ENCODE data around the gene PRRC2B.

Gene PRRC2B

DNA sequence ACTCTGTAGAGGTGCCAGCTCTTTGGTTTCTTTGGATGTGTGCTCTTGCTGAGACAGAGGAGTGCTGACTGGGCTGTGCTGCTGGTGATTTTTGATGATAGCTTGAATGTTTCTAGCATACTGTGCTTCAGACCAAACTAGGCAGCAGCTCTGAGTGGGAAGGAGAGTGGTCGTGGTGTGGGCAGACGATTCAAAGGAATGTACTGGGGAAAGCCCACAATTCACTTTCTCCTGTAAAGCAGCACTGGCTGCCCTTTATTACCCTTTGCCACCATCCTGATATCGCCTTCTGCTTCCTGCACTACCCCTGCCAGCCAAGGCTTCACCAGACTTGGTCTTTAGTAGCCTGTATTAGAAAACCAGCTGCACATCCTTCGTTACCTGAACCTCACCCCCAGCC is 45.3 kb downstream of the PRRC2B start:
- no peak overlapping the region for H3K9ac ChIP-seq (ENCODE audit: insufficient read length, low read depth)
- no peaks in the 10 kb centered on the region for H3K27me3 ChIP-seq (ENCODE audit: insufficient read depth, insufficient read length)
- peaks cover 21% of the 10 kb centered on the region for H3K4me1 ChIP-seq (ENCODE audit: insufficient read depth, insufficient read length)
- DNase-seq (ENCODE audit: low read depth, low spot score), result no peak
- TF ChIP-seq ZNF274 (IDR thresholded peaks at IDR 0.05; ENCODE audit: low read depth, low read length) (no peak), SUZ12 (IDR thresholded peaks at IDR 0.05; ENCODE audit: extremely low read depth, insufficient read depth, insufficient read length) (no peak), YY1 (IDR thresholded peaks at IDR 0.05; ENCODE audit: insufficient read depth, insufficient read length) (no peak)
- H3K36me3 ChIP-seq (ENCODE audit: insufficient read depth, insufficient read length, low read length), result peaks cover 94% of the 10 kb centered on the region
- H3K4me3 ChIP-seq (ENCODE audit: insufficient read length, low read depth), result no peak overlapping the region
- no peaks in the 10 kb centered on the region for H3K9me3 ChIP-seq (ENCODE audit: insufficient read depth, low read length)

DNA sequence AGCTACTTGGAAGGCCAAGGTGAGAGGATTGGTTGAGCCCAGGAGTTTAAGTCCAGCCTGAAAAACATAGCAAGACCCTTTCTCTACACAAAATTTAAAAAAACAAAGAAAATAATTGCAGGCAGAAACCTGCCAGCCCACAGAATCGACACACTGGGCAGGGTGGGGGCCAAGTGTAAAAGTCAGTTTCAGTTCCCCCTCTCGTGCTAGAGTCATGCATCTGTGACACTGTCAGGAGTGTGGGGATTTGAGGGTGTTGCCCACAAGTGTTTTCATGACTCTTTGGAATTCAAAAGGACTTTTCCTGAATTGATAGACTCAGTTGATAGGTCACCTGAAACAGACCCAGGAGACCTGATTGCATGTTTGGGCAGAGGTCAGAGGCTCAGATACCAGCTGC is 47.6 kb downstream of the PRRC2B start:
- no peak for TF ChIP-seq ZNF274 (IDR thresholded peaks at IDR 0.05; ENCODE audit: low read depth, low read length)
- TF ChIP-seq YY1 (IDR thresholded peaks at IDR 0.05; ENCODE audit: insufficient read depth, insufficient read length), result no peak
- TF ChIP-seq SUZ12 (IDR thresholded peaks at IDR 0.05; ENCODE audit: extremely low read depth, insufficient read depth, insufficient read length), result no peak
- no peak for DNase-seq (ENCODE audit: low read depth, low spot score)
- Histone ChIP-seq H3K27me3 (ENCODE audit: insufficient read depth, insufficient read length) (no peaks in the 10 kb centered on the region), H3K36me3 (ENCODE audit: insufficient read depth, insufficient read length, low read length) (peaks cover 93% of the 10 kb centered on the region), H3K4me3 (ENCODE audit: insufficient read length, low read depth) (no peak overlapping the region), H3K4me1 (ENCODE audit: insufficient read depth, insufficient read length) (peaks cover 15% of the 10 kb centered on the region), H3K9me3 (ENCODE audit: insufficient read depth, low read length) (no peaks in the 10 kb centered on the region), H3K9ac (ENCODE audit: insufficient read length, low read depth) (no peak overlapping the region)

DNA sequence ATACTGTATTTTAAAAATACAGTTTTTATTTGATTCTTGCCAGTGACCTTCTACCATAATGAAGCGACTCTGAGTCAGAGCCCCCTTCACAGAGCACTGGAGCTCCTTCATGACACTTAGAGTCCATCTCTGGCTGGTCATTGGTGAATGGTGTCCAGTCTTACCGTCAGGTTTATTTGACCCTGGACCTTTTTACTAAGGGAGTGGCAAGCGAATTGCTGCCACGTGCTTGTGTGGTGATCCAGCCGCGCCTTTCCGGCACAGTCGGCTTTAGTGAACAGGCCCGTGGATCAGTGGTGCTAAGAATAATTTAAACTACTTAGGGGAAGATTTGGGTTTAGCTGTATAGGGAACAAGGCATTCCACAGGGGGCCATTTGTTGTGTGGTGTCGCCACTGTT is 48.5 kb downstream of the PRRC2B start:
- H3K4me3 ChIP-seq (ENCODE audit: insufficient read length, low read depth), result no peak overlapping the region
- no peak for DNase-seq (ENCODE audit: low read depth, low spot score)
- no peak overlapping the region for H3K9ac ChIP-seq (ENCODE audit: insufficient read length, low read depth)
- H3K27me3 ChIP-seq (ENCODE audit: insufficient read depth, insufficient read length), result no peaks in the 10 kb centered on the region
- no peak for TF ChIP-seq ZNF274 (IDR thresholded peaks at IDR 0.05; ENCODE audit: low read depth, low read length)
- TF ChIP-seq YY1 (IDR thresholded peaks at IDR 0.05; ENCODE audit: insufficient read depth, insufficient read length), result no peak
- no peak for TF ChIP-seq SUZ12 (IDR thresholded peaks at IDR 0.05; ENCODE audit: extremely low read depth, insufficient read depth, insufficient read length)
- peaks cover 93% of the 10 kb centered on the region for H3K36me3 ChIP-seq (ENCODE audit: insufficient read depth, insufficient read length, low read length)
- no peaks in the 10 kb centered on the region for H3K9me3 ChIP-seq (ENCODE audit: insufficient read depth, low read length)
- peaks cover 12% of the 10 kb centered on the region for H3K4me1 ChIP-seq (ENCODE audit: insufficient read depth, insufficient read length)

DNA sequence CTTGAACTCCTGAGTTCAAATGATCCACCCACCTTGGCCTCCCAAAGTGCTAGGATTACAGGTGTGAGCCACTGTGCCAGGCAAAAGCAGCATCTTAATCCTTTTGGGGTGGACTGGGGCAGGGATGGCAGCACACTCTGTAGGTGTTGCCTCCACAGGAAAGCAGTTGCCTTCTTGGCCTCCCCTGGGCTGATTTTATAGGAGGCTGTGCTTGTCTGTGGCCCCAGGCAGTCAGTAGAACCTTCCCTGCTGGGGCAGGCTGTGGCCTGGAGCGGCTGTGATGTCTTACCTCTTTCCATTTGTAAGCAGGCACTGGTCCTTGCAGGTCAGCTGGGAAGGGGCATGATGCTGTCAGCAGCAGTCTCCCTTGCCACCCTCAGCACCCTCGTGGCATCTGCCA is 49.8 kb downstream of the PRRC2B start:
- Histone ChIP-seq H3K9me3 (ENCODE audit: insufficient read depth, low read length) (no peaks in the 10 kb centered on the region), H3K4me1 (ENCODE audit: insufficient read depth, insufficient read length) (peaks cover 6% of the 10 kb centered on the region), H3K4me3 (ENCODE audit: insufficient read length, low read depth) (no peak overlapping the region), H3K27me3 (ENCODE audit: insufficient read depth, insufficient read length) (no peaks in the 10 kb centered on the region), H3K36me3 (ENCODE audit: insufficient read depth, insufficient read length, low read length) (peaks cover 92% of the 10 kb centered on the region), H3K9ac (ENCODE audit: insufficient read length, low read depth) (no peak overlapping the region)
- DNase-seq (ENCODE audit: low read depth, low spot score), result no peak
- no peak for TF ChIP-seq ZNF274 (IDR thresholded peaks at IDR 0.05; ENCODE audit: low read depth, low read length)
- no peak for TF ChIP-seq SUZ12 (IDR thresholded peaks at IDR 0.05; ENCODE audit: extremely low read depth, insufficient read depth, insufficient read length)
- no peak for TF ChIP-seq YY1 (IDR thresholded peaks at IDR 0.05; ENCODE audit: insufficient read depth, insufficient read length)

DNA sequence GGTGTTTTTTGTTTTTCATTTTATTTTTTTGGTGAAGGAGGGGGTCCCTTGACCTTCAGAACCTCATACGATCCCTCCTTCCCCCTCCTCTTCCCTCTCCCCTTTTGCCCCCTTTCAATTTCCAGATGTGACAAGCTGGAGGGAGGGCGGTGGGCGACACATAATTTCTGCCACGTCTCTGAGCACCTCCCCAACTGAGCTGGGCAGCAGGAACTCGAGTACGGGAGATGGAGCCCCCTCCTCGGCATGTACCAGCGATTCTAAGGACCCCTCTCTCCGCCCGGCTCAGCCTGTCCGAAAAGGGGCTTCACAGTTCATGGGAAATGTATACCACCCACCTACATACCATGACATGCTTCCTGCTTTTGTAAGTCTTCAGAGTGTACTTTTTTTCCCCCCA is 52.4 kb downstream of the PRRC2B start:
- H3K36me3 ChIP-seq (ENCODE audit: insufficient read depth, insufficient read length, low read length), result peaks cover 89% of the 10 kb centered on the region
- no peak for DNase-seq (ENCODE audit: low read depth, low spot score)

DNA sequence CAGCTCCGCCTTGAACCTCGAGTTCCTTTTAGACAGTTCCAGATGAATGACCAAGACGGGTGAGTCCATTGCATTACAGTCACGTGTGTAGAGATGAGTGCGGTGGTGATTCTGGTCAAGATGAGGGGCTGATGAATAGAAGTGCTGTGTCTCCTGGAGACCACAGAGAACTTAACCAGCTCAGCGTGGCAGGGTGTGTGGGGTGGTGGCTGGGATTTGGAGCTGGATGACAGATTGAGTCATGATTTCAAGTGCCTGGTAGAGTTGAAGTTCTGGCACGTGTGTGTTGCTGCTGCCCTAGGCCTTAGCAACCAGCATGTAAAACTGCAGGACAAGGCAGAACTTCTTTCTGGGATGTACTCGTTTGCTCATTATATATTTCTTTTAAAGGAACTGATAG is 53.3 kb downstream of the PRRC2B start:
- Histone ChIP-seq H3K4me1 (ENCODE audit: insufficient read depth, insufficient read length) (peaks cover 2% of the 10 kb centered on the region), H3K9me3 (ENCODE audit: insufficient read depth, low read length) (no peaks in the 10 kb centered on the region), H3K36me3 (ENCODE audit: insufficient read depth, insufficient read length, low read length) (peaks cover 88% of the 10 kb centered on the region), H3K27me3 (ENCODE audit: insufficient read depth, insufficient read length) (no peaks in the 10 kb centered on the region), H3K9ac (ENCODE audit: insufficient read length, low read depth) (no peak overlapping the region), H3K4me3 (ENCODE audit: insufficient read length, low read depth) (no peak overlapping the region)
- TF ChIP-seq SUZ12 (IDR thresholded peaks at IDR 0.05; ENCODE audit: extremely low read depth, insufficient read depth, insufficient read length) (no peak), YY1 (IDR thresholded peaks at IDR 0.05; ENCODE audit: insufficient read depth, insufficient read length) (no peak), ZNF274 (IDR thresholded peaks at IDR 0.05; ENCODE audit: low read depth, low read length) (no peak)
- no peak for DNase-seq (ENCODE audit: low read depth, low spot score)

More for the DNA sequence above, 52.4 kb downstream of the PRRC2B start:
- Histone ChIP-seq H3K4me1 (ENCODE audit: insufficient read depth, insufficient read length) (peaks cover 2% of the 10 kb centered on the region), H3K27me3 (ENCODE audit: insufficient read depth, insufficient read length) (no peaks in the 10 kb centered on the region), H3K9me3 (ENCODE audit: insufficient read depth, low read length) (no peaks in the 10 kb centered on the region), H3K9ac (ENCODE audit: insufficient read length, low read depth) (no peak overlapping the region), H3K4me3 (ENCODE audit: insufficient read length, low read depth) (no peak overlapping the region)
- TF ChIP-seq YY1 (IDR thresholded peaks at IDR 0.05; ENCODE audit: insufficient read depth, insufficient read length), result no peak
- no peak for TF ChIP-seq ZNF274 (IDR thresholded peaks at IDR 0.05; ENCODE audit: low read depth, low read length)
- TF ChIP-seq SUZ12 (IDR thresholded peaks at IDR 0.05; ENCODE audit: extremely low read depth, insufficient read depth, insufficient read length), result no peak

DNA sequence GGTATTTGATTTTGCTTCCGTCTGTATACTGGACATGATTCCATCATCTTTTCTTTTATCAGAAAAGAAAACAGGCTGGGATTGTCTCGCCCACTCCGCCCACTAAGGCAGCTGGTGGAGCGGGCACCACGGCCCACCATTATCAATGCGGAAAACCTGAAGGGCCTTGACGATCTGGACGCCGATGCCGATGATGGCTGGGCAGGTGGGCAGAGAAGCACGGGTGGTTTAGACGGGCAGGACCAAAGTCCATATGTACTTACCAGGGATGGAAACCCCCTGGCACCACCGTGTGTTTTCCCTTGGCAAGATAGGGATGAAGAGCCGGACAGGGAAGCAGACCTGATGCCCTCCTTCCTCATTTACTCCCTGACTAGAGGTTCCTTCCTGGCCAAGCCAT is 53.7 kb downstream of the PRRC2B start:
- Histone ChIP-seq H3K4me1 (ENCODE audit: insufficient read depth, insufficient read length) (peaks cover 2% of the 10 kb centered on the region), H3K9ac (ENCODE audit: insufficient read length, low read depth) (no peak overlapping the region), H3K4me3 (ENCODE audit: insufficient read length, low read depth) (no peak overlapping the region), H3K27me3 (ENCODE audit: insufficient read depth, insufficient read length) (no peaks in the 10 kb centered on the region), H3K9me3 (ENCODE audit: insufficient read depth, low read length) (no peaks in the 10 kb centered on the region), H3K36me3 (ENCODE audit: insufficient read depth, insufficient read length, low read length) (peaks cover 84% of the 10 kb centered on the region)
- DNase-seq (ENCODE audit: low read depth, low spot score), result no peak
- no peak for TF ChIP-seq ZNF274 (IDR thresholded peaks at IDR 0.05; ENCODE audit: low read depth, low read length)
- TF ChIP-seq SUZ12 (IDR thresholded peaks at IDR 0.05; ENCODE audit: extremely low read depth, insufficient read depth, insufficient read length), result no peak
- no peak for TF ChIP-seq YY1 (IDR thresholded peaks at IDR 0.05; ENCODE audit: insufficient read depth, insufficient read length)
